A673 (cell line): Measurements from ENCODE around the gene CHPF2.

Experiments
- CTCF ChIP-seq: fragments of 300-800, 200-600 bp; sonication (generic); conservative IDR thresholded peaks from 2 replicates; pipeline ENCODE4 v1.5.1; 2017; ENCODE audit warnings: low read depth, mild to moderate bottlenecking, antibody characterized with exemption, low read length, moderate library complexity, mixed read lengths
- EZH2 ChIP-seq: fragments of 200-600 bp; sonication (generic); IDR thresholded peaks from 2 replicates; pipeline ENCODE4 v1.6.1; 2017; ENCODE audit warnings: borderline replicate concordance, low read depth, mild to moderate bottlenecking, mixed read lengths, antibody characterized with exemption, low read length; ENCODE audit not compliant: poor library complexity, severe bottlenecking

DNA sequence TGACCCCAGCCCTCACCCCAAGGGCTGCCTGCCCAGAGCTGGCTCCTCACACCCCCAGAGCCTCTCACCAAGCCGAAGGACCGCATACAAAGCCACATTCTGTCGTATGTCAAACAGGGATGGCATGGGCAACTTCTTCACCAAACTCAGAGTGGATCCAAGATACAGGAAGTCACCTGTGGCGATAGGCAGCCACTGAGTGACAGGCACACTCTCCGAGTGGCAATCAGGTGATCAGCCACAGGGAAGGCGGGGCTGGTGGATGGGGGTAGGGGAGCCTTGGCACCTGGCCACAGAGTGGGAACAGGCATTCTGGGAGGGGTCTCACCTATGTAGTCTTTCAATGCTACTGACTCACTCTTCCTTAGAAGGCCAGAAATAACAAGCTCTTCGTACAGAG, 38.1 kb upstream of the CHPF2 start:
- TF ChIP-seq CTCF (no peak), EZH2 (no peak)
